Lower leg skin (tissue), 4 donors: Measurements from ENCODE around the gene CAVIN1. TPM values are rescaled to one million over a fixed set of nuclear protein-coding genes. Genes with fewer than 3 reads are reported as not detected.

ENCODE experiments used
- DNase-seq, 2 donors: peaks; one replicate each; pipeline ENCODE4 v3.0.0-alpha.2; 2019; ENCODE audit warnings: low spot score in 2 of 2
- H3K4me3 ChIP-seq: fragments of 200-600 bp; sonication (generic); 2 replicates; pipeline ENCODE4 v1.5.1; 2017; ENCODE audit warnings: mild to moderate bottlenecking, low read depth; ENCODE audit not compliant: poor library complexity, severe bottlenecking
- CTCF ChIP-seq, 3 donors: fragments of 450-650 bp; IDR thresholded peaks; one replicate each; pipeline ENCODE4 v1.5.1; 2016; ENCODE audit warnings: antibody characterized with exemption in 3 of 3, mild to moderate bottlenecking in 3 of 3, moderate library complexity in 2 of 3
- POLR2A ChIP-seq, 2 donors: fragments of 450-650 bp; IDR thresholded peaks; one replicate each; pipeline ENCODE4 v1.6.1; 2016 to 2017; ENCODE audit warnings: antibody characterized with exemption in 2 of 2, mild to moderate bottlenecking in 1 of 2, moderate library complexity in 1 of 2
- WGBS, 2 donors: methylation state at CpG; one replicate each; pipeline ENCODE4 v1.1.5; 2018; 5-methylcytosine and 5-hydroxymethylcytosine counted together
- intact Hi-C: fragments of 100-400 bp; cut with DNase I; formaldehyde crosslinking; loops from one replicate; pipeline ENCODE4 v1.15.0; 2023; ENCODE audit warnings: low total_unique reads
- total RNA-seq, 4 donors: library from RNA; depleted of rRNA; stranded (reverse); fragments of >200 nt; gene quantifications; one replicate each; pipeline ENCODE4 v1.1.0, GENCODE V29; 2016

The CAVIN1 gene
- total RNA-seq, 4 donors from 2014 or later, result 171 to 336 (median 255) TPM

DNA sequence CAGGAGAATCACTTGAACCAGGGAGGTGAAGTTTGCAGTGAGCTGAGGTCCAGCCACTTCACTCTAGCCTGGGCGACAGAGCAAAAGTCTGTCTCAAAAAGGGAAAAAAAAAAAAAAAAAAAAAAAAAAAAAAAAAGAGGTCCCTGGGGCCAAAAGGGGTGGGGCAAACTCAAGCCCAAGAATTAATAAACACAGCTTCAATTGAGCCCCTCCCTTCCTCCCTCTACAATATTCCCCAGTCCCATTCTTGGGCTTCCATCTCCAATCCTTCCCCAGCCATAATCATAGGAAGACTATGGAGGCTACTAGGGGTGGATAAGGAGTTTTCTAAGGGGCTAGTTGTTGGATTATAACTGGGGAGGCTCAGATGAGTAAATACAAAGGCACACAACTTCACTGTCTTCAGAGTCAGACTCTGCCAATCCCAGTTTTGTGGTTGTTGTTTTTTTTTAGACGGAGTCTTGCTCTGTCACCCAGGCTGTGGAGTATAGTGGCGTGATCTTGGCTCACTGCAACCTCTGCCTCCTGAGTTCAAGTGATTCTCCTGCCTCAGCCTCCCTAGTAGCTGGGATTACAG, 9.5 kb downstream of the CAVIN1 start:
- intact Hi-C loops, result no loop called here

DNA sequence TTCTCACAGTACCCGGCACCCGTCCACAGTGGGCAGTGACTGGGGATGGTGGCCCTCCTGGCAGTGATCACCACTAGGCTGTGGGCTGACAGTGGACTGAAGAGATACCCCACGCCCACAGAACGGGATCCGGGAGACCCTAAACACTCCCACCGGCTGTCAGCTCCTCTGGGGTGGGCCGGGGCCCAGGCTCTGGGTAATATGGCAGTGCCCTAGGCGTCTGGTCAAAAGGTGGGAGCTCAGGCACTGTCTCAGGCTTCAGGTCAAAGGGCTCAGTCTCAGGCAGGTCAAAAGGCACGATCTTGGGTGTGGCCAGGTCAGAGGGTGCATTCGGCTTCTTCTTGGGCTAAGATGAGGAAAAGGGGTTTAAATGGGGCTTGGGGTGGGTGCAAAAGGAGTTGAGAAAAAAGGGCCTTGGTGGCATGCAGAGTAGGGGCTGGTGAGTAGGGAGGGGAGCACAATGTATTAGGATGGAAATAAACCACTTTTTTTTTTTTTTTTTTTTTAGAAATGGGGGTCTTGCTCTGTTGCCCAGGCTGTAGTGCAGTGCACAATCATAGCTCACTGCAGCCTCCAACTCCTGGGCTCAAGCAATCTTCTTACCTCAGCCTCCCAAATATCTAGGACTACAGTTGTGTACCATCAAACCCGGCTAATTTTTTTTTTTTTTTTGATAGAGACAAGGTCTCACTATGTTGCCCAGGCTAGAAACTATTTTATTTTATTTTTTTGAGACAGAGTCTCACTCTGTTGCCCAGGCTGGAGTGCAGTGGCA, 11.0 kb downstream of the CAVIN1 start:
- no peak overlapping the region for H3K4me3 ChIP-seq
- intact Hi-C loops, result no loop called here
- no peak for DNase-seq
- 33 to 35% methylated on average over 9 to 11 of the region's 11 CpGs for WGBS, 2 donors
- TF ChIP-seq CTCF (IDR thresholded peaks at IDR 0.05) (no peak), POLR2A (IDR thresholded peaks at IDR 0.05) (no peak)

More for the DNA sequence above, 9.5 kb downstream of the CAVIN1 start:
- H3K4me3 ChIP-seq, result no peak overlapping the region
- TF ChIP-seq CTCF (IDR thresholded peaks at IDR 0.05) (no peak), POLR2A (IDR thresholded peaks at IDR 0.05) (no peak)
- 19 to 42% methylated on average over 3 of the region's 3 CpGs for WGBS, 2 donors
- DNase-seq, result no peak

DNA sequence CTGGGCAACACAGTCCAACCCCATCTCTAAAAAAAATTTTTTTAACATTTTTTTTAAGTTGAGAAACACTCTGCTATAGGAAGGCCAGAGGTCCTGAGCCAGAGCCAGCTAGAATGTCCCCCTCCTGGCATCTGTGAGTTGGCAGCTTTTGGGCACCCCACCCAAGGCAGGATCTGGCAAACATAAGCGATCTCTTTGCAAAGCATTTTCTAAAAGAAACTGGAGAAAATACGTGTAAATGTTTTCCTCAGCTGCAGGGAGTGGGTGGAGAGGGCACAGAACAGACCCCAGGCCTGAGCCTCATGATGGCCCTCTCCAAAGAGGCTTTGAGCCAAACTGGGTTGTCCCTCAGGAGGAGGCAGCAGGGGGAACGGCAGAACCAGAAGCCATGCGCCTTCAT, 11.7 kb downstream of the CAVIN1 start:
- TF ChIP-seq POLR2A (IDR thresholded peaks at IDR 0.05), result no peak
- TF ChIP-seq CTCF (IDR thresholded peaks at IDR 0.05), result no peak
- no peak overlapping the region for H3K4me3 ChIP-seq
- DNase-seq, result no peak
- intact Hi-C loops, result no loop called here
- WGBS, 2 donors, result 9 to 13% methylated on average over 4 of the region's 4 CpGs

DNA sequence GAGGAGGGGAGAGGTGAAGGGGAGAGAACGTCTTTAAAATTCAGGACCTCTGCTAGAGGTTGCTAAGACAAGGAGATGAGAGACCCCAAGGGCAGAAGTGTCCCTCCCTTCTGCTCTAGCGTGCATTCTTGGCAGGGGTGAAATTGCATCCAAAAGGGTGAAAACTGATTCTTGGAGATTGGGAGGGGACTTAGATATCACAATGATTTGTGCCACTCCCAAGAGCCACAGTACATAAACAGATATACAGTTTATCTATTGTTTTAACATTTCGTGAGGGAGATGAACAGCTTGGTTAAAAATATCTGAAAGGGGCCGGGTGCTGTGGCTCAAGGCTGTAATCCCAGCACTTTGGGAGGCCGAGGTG, 12.8 kb downstream of the CAVIN1 start:
- no peak for DNase-seq
- no peak overlapping the region for H3K4me3 ChIP-seq
- intact Hi-C loops, result no loop called here
- no peak for TF ChIP-seq POLR2A (IDR thresholded peaks at IDR 0.05)
- TF ChIP-seq CTCF (IDR thresholded peaks at IDR 0.05), result no peak
- WGBS, 2 donors, result 27% methylated on average over 5 of the region's 5 CpGs

DNA sequence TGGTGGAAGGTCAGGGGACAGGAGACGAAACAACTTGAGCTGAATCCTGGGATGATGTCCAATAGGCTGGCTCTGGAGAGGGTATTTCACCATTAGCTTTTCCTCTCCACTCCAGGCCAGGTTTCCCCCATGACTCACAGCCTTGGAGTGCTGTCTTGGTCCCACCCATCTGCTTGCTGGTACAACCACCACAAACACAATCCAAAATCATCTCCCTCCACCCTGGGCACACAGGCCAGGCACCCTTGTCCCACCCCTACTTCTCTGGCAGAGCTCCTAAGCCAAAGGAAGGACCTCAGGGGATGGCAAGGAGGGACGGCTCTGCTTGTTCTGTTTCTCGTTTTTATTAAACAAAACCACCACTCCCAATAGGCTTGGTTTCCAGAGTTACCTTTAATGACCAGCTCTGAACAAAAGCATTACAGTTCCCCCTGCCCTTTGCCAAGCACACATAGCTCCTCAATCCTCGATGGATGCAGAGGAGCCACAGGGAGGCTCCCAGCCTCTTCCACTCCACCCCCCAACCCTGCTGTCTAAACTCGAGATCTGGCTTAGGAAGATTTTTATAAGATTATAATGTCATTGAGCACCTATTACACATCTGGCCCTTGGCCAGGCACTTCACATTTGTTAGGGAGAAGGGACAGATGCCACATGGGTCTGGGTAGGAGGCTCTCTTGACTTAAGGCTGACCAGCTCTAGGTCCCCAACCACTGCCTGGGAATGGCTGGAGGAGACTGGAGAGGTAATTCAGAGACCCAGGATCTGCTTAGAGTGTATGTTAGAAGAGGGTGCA, 13.3 kb downstream of the CAVIN1 start:
- intact Hi-C loops, result no loop called here
- 3 to 15% methylated on average over 4 to 5 of the region's 5 CpGs for WGBS, 2 donors
- peak; percentile 89 to 95 for DNase-seq
- no peak overlapping the region for H3K4me3 ChIP-seq
- TF ChIP-seq CTCF (IDR thresholded peaks at IDR 0.05), result no peak
